ENCODE measurements around the gene MBP.

The MBP gene

GRCh38 chr18:77060151-77060550, 72.4 kb downstream of the MBP start:
- no CpG with 5 or more reads among the region's 4 CpGs for WGBS, 2 experiments (ENCODE audit: insufficient coverage in 2 of 2)
- Histone ChIP-seq H3K9me3 (ENCODE audit: control insufficient read depth, low read length) (no peaks in the 10 kb centered on the region), H3K4me3 (ENCODE audit: extremely low read depth, insufficient read depth, low read length, poor library complexity, severe bottlenecking) (no peak overlapping the region), H3K36me3 (ENCODE audit: control insufficient read depth, insufficient read depth, low read length) (no peaks in the 10 kb centered on the region), H3K27ac (ENCODE audit: low read depth, low read length, severe bottlenecking) (no peak overlapping the region), H3K4me1 (ENCODE audit: control insufficient read depth, insufficient read depth, low read length, poor library complexity, severe bottlenecking) (peaks cover 10% of the 10 kb centered on the region)

- Histone ChIP-seq H3K9me3 (ENCODE audit: control insufficient read depth, low read length) (no peaks in the 10 kb centered on the region), H3K4me1 (ENCODE audit: control insufficient read depth, insufficient read depth, low read length, poor library complexity, severe bottlenecking) (peaks cover 9% of the 10 kb centered on the region), H3K27ac (ENCODE audit: low read depth, low read length, severe bottlenecking) (no peak overlapping the region), H3K4me3 (ENCODE audit: extremely low read depth, insufficient read depth, low read length, poor library complexity, severe bottlenecking) (no peak overlapping the region), H3K36me3 (ENCODE audit: control insufficient read depth, insufficient read depth, low read length) (no peaks in the 10 kb centered on the region)
- WGBS, 2 experiments (ENCODE audit: insufficient coverage in 2 of 2): 93 to 100% methylated on average over 1 of the region's 2 CpGs
Observed at GRCh38 chr18:77059294-77059916, 73.2 kb downstream of the MBP start.

GRCh38 chr18:77058290-77058835, 74.2 kb downstream of the MBP start:
- Histone ChIP-seq H3K27ac (ENCODE audit: low read depth, low read length, severe bottlenecking) (no peak overlapping the region), H3K36me3 (ENCODE audit: control insufficient read depth, insufficient read depth, low read length) (no peaks in the 10 kb centered on the region), H3K4me3 (ENCODE audit: extremely low read depth, insufficient read depth, low read length, poor library complexity, severe bottlenecking) (no peak overlapping the region), H3K4me1 (ENCODE audit: control insufficient read depth, insufficient read depth, low read length, poor library complexity, severe bottlenecking) (peaks cover 12% of the 10 kb centered on the region), H3K9me3 (ENCODE audit: control insufficient read depth, low read length) (no peaks in the 10 kb centered on the region)
- WGBS, 2 experiments (ENCODE audit: insufficient coverage in 2 of 2): 90 to 97% methylated on average over 16 to 32 of the region's 32 CpGs

- Histone ChIP-seq H3K9me3 (ENCODE audit: control insufficient read depth, low read length) (no peaks in the 10 kb centered on the region), H3K4me1 (ENCODE audit: control insufficient read depth, insufficient read depth, low read length, poor library complexity, severe bottlenecking) (peaks cover 12% of the 10 kb centered on the region), H3K27ac (ENCODE audit: low read depth, low read length, severe bottlenecking) (no peak overlapping the region), H3K36me3 (ENCODE audit: control insufficient read depth, insufficient read depth, low read length) (no peaks in the 10 kb centered on the region), H3K4me3 (ENCODE audit: extremely low read depth, insufficient read depth, low read length, poor library complexity, severe bottlenecking) (no peak overlapping the region)
- WGBS, 2 experiments (ENCODE audit: insufficient coverage in 2 of 2): 100% methylated on average over 1 to 2 of the region's 5 CpGs
Observed at GRCh38 chr18:77057006-77057395, 75.6 kb downstream of the MBP start.

GRCh38 chr18:77056344-77057005, 76.1 kb downstream of the MBP start:
- Histone ChIP-seq H3K36me3 (ENCODE audit: control insufficient read depth, insufficient read depth, low read length) (no peaks in the 10 kb centered on the region), H3K27ac (ENCODE audit: low read depth, low read length, severe bottlenecking) (no peak overlapping the region), H3K4me1 (ENCODE audit: control insufficient read depth, insufficient read depth, low read length, poor library complexity, severe bottlenecking) (peaks cover 12% of the 10 kb centered on the region), H3K9me3 (ENCODE audit: control insufficient read depth, low read length) (no peaks in the 10 kb centered on the region), H3K4me3 (ENCODE audit: extremely low read depth, insufficient read depth, low read length, poor library complexity, severe bottlenecking) (no peak overlapping the region)
- 66 to 69% methylated on average over 18 to 20 of the region's 21 CpGs for WGBS, 2 experiments (ENCODE audit: insufficient coverage in 2 of 2)

GRCh38 chr18:77055429-77056300, 76.9 kb downstream of the MBP start:
- Histone ChIP-seq H3K9me3 (ENCODE audit: control insufficient read depth, low read length) (no peaks in the 10 kb centered on the region), H3K4me3 (ENCODE audit: extremely low read depth, insufficient read depth, low read length, poor library complexity, severe bottlenecking) (no peak overlapping the region), H3K4me1 (ENCODE audit: control insufficient read depth, insufficient read depth, low read length, poor library complexity, severe bottlenecking) (peaks cover 12% of the 10 kb centered on the region), H3K36me3 (ENCODE audit: control insufficient read depth, insufficient read depth, low read length) (no peaks in the 10 kb centered on the region), H3K27ac (ENCODE audit: low read depth, low read length, severe bottlenecking) (peak overlapping the region; percentile 3)
- WGBS, 2 experiments (ENCODE audit: insufficient coverage in 2 of 2): 81 to 91% methylated on average over 14 to 15 of the region's 15 CpGs

GRCh38 chr18:77054606-77055428, 77.8 kb downstream of the MBP start:
- H3K9me3 ChIP-seq (ENCODE audit: control insufficient read depth, low read length): no peaks in the 10 kb centered on the region
- WGBS, 2 experiments (ENCODE audit: insufficient coverage in 2 of 2): 40 to 50% methylated on average over 14 of the region's 15 CpGs
- peak overlapping the region; percentile 3 for H3K27ac ChIP-seq (ENCODE audit: low read depth, low read length, severe bottlenecking)
- no peak overlapping the region for H3K4me3 ChIP-seq (ENCODE audit: extremely low read depth, insufficient read depth, low read length, poor library complexity, severe bottlenecking)
- H3K36me3 ChIP-seq (ENCODE audit: control insufficient read depth, insufficient read depth, low read length): no peaks in the 10 kb centered on the region
- peaks cover 12% of the 10 kb centered on the region for H3K4me1 ChIP-seq (ENCODE audit: control insufficient read depth, insufficient read depth, low read length, poor library complexity, severe bottlenecking)

GRCh38 chr18:77054288-77054605, 78.3 kb downstream of the MBP start:
- no peak overlapping the region for H3K27ac ChIP-seq (ENCODE audit: low read depth, low read length, severe bottlenecking)
- H3K4me1 ChIP-seq (ENCODE audit: control insufficient read depth, insufficient read depth, low read length, poor library complexity, severe bottlenecking): peaks cover 12% of the 10 kb centered on the region
- 96 to 97% methylated on average over 6 of the region's 6 CpGs for WGBS, 2 experiments (ENCODE audit: insufficient coverage in 2 of 2)
- no peaks in the 10 kb centered on the region for H3K36me3 ChIP-seq (ENCODE audit: control insufficient read depth, insufficient read depth, low read length)
- no peaks in the 10 kb centered on the region for H3K9me3 ChIP-seq (ENCODE audit: control insufficient read depth, low read length)
- no peak overlapping the region for H3K4me3 ChIP-seq (ENCODE audit: extremely low read depth, insufficient read depth, low read length, poor library complexity, severe bottlenecking)

- no peak overlapping the region for H3K4me3 ChIP-seq (ENCODE audit: extremely low read depth, insufficient read depth, low read length, poor library complexity, severe bottlenecking)
- no peaks in the 10 kb centered on the region for H3K36me3 ChIP-seq (ENCODE audit: control insufficient read depth, insufficient read depth, low read length)
- no peaks in the 10 kb centered on the region for H3K9me3 ChIP-seq (ENCODE audit: control insufficient read depth, low read length)
- no peak overlapping the region for H3K27ac ChIP-seq (ENCODE audit: low read depth, low read length, severe bottlenecking)
- 86 to 87% methylated on average over 17 to 18 of the region's 18 CpGs for WGBS, 2 experiments (ENCODE audit: insufficient coverage in 2 of 2)
- H3K4me1 ChIP-seq (ENCODE audit: control insufficient read depth, insufficient read depth, low read length, poor library complexity, severe bottlenecking): peaks cover 12% of the 10 kb centered on the region
Observed at GRCh38 chr18:77053616-77054287, 78.8 kb downstream of the MBP start.

GRCh38 chr18:77052983-77053309, 79.6 kb downstream of the MBP start:
- Histone ChIP-seq H3K27ac (ENCODE audit: low read depth, low read length, severe bottlenecking) (no peak overlapping the region), H3K4me1 (ENCODE audit: control insufficient read depth, insufficient read depth, low read length, poor library complexity, severe bottlenecking) (peaks cover 12% of the 10 kb centered on the region), H3K36me3 (ENCODE audit: control insufficient read depth, insufficient read depth, low read length) (no peaks in the 10 kb centered on the region), H3K9me3 (ENCODE audit: control insufficient read depth, low read length) (no peaks in the 10 kb centered on the region), H3K4me3 (ENCODE audit: extremely low read depth, insufficient read depth, low read length, poor library complexity, severe bottlenecking) (no peak overlapping the region)
- 86 to 92% methylated on average over 4 to 5 of the region's 5 CpGs for WGBS, 2 experiments (ENCODE audit: insufficient coverage in 2 of 2)

Data from mesodermal cell (in vitro differentiated cells).